Left cardiac atrium (tissue), 4 donors: ENCODE measurements around the gene KCND3. TPM values are rescaled to one million over a fixed set of nuclear protein-coding genes. Genes with fewer than 3 reads are reported as not detected.
A peak's percentile ranks its signal among the peaks of the same experiment; 100 is the strongest.

ENCODE experiments used
- ATAC-seq, 2 donors: fragments of 200-7000 bp; cut with Tn5 transposase; one replicate each; pipeline ENCODE4 v1.9.1; 2020; ENCODE audit warnings: mild to moderate bottlenecking in 2 of 2, moderate library complexity in 2 of 2
- DNase-seq: peaks from one replicate; pipeline ENCODE4 v3.0.0-alpha.2; 2020
- intact Hi-C, 2 donors: fragments of 100-400 bp; cut with DNase I; formaldehyde crosslinking; loops; one replicate each; pipeline versions ENCODE4 v1.14.1 to v1.15.1; 2022 to 2023
- total RNA-seq, 2 donors: library from RNA; stranded (reverse); fragmentation: NEBNext Ultra II Directional; extraction: Animal tissue kit (Norgen Biotek cat#: 25700); gene quantifications; one replicate each; pipeline ENCODE4 v1.2.1, GENCODE V29; 2021
- donor health status: DM: no; HTN: yes; CAD: no.
- donor health status: DM: no; HTN: yes; CAD: no; lungs with severe emphysema.
- donor health status: DM: yes; HTN: yes; CAD: no.
- donor health status: Dilated cardiomyopathy.

The KCND3 gene
- total RNA-seq, 2 donors from 2014 or later, result 18.3 to 25.4 TPM

DNA sequence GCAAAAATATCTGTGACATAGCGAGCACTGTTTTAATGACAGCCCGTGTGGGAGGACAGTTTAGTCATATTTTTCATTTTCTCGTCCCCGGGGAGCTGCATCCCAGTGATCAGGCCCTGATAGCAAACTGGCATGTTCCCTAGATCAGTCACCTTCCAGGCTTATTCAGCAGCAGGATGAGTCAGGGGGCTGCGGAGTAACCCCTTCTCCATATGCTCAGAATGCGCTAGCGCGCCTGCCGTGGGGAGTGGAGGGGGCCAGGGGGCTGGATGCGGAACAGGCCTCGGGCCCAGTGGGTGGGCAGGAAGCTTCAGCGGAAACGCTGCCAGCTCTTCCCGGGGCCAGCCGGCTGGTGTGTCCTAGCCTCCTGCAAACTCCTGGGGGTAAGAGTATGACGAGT lies 94.0 kb downstream of the KCND3 start:
- no peak for ATAC-seq
- intact Hi-C loops, result no loop called here
- no peak for DNase-seq

DNA sequence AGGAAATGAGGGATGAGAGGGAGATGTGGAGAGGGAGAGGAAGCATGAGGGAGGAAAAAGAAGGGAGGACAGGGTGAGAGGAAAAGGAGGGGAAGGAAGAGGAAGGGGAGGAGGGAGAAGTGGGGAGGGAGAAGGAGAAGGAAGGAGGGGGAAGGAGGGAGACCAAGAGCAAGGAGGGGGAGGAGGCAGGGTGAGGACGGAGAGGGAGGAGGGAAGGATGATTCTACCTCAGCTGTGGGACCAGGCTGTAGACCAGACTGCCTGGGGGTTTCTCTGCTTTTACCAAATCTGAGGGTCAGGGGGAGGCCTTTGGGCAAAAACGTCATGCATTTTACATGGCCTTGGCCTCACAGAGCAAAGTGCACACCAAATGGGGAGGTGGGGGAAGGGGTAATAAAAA lies 94.5 kb downstream of the KCND3 start:
- DNase-seq (no peak), ATAC-seq (no peak)
- intact Hi-C loops, result no loop called here

DNA sequence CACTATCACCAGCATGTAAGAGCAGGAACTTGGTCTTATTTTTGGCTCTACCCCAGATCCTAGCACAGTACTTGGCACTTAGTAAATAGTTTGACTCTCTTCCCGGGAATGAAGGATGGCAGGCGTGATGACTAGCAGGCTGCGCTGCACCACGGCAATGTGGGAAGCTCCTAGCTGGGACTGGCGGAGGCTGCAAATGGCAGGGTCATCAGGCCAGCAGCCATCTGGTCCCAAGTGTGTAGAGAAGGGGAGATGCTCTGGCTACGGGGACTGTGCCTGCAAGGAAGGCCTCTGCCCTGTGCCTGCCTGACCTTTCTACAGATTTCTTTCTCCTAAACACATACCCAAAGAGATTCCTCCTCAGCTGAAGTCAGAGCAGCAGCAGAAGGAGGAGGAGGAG lies 95.0 kb downstream of the KCND3 start:
- no peak for DNase-seq
- intact Hi-C loops, result no loop called here
- ATAC-seq, result no peak

DNA sequence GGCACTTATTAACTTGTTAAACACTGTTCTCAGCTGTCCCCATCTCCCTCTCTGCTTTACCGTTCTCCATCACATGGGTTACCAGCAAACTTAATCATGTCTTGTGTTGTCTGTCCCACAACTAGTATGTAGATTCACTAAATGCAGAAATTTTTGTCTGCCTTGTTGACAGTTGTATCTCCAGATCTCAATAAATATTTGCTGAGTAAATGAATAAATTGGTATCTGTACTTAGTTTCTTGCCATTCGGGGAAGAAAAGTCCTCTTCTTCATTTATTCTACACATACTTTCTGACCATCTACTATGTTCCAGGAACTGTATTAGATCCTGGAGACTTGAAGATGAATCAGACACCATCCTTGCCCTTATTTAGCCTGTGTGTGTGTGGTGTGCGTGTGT lies 97.9 kb downstream of the KCND3 start:
- intact Hi-C loops, result no loop called here
- ATAC-seq (no peak), DNase-seq (no peak)

DNA sequence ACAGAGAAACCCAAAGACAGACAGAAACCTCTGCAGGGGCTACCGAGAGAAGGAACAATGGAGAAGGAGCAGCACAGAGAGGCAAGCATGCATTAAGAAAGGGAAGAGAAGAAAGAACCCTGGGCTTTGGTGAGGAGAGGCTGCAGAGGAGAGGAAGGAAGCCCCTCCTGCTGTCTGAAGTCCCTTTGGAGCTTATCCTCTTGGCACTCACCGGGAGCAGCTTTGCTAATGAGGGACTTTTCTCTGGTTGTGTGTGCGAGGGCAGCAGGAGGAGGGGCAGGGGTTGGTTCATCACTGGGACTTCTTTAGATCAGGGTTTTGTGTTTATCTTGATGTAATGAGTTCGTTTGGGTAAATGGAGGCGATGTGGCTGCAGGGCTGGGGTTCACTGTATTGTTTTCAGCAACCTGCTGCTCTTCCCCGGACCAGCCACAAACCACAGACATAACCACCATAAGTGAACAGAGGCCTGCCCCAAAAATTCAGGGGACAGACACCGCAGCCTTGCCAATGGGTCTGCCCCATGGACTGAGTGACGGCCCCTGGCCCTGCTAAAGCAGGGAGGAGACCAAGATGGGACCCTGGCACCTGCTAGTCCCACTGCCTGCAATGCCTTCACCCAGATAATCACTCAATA lies 100.6 kb downstream of the KCND3 start:
- intact Hi-C loops, result no loop called here
- no peak for DNase-seq
- ATAC-seq, result no peak

DNA sequence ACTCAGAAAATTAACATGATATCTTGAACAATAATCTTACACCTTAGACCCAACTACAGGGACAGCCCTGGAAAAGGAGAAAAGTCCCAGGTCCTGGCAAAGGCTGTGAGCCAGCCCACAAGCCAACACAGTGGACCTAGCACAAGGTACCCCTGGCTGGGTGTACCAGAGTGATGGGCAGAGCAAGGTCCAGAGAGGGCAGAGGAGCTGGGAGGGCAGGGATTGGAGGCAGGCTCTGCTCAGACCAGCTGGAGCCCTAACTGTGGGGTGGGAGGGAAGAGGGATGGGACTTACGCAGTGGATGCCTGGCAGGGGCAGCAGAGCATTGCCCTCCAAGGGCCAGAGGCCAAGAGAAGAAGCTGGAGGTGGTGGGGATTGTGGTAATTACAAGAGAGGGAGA lies 101.6 kb downstream of the KCND3 start:
- ATAC-seq, result no peak
- intact Hi-C loops, result no loop called here
- DNase-seq, result no peak

DNA sequence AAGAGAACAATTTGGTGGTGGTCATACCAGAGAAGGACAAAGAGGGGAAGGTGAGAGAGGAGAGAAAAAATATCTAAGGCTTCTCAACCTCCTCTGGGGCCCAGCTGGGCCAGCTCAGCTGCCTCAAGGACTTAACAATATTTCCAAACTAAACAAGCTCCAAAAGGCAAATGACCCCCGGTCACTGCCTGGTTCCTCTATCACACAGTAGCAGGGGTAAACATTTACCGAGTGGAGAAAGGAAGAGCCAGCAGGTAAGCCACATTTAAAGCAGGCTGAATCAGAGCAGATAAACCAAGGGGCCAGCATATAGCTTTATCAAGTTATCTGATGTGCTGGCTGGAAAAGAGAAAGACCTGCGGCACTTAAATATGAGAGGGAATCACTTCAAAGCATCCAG lies 102.1 kb downstream of the KCND3 start:
- intact Hi-C loops, result no loop called here
- ATAC-seq (no peak), DNase-seq (no peak)

DNA sequence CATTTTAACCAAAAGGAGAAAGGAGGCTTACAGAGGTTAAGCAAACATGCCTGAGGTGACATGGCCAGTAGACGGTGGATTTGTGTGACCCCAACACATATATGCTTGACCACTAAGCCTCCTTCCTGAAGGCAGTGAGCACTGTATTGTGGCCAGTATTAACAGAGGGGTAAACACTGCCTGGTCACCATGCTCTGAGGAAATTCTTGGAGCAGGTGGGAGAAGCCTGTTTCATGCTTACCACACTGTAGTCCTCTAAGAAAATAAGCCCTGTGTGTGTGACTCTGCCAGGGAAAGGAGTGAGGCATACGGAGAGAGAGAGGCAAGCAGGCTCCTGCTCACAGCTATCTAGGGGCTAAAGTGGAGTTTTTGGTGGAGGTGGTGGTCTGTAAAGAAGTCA lies 102.7 kb downstream of the KCND3 start:
- intact Hi-C loops, result no loop called here
- no peak for ATAC-seq
- no peak for DNase-seq

DNA sequence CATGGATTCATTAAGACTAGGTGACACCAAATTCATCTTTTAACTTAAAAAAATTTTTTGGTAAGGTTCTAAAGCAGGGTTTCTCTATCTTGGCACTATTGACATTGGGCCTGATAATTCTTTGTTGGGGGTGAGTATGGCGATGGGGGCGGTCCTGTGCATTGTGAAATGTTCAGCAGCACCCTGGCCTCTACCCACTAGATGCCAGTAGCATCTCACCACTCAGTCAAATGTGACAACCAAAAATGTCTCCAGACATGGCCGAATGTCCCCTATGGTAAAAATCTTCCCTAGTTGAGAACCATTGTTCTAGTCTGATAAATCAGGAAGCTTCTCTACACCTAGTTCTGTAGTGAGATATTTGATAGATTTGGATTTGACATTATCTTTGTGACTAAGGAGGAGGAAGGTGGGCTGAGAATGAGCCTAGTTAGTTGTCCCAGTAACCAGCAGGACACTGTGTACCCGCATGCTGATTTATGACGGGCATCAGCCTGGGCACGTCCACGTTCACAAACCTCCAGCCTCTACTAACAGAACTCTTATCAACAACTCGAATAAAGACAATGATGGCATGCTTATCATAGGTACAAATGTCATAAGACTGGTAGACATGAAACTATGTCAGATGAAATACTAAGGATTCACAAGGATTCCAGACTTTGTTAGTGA lies 104.6 kb downstream of the KCND3 start:
- ATAC-seq, result peak; percentile 45 to 59

DNA sequence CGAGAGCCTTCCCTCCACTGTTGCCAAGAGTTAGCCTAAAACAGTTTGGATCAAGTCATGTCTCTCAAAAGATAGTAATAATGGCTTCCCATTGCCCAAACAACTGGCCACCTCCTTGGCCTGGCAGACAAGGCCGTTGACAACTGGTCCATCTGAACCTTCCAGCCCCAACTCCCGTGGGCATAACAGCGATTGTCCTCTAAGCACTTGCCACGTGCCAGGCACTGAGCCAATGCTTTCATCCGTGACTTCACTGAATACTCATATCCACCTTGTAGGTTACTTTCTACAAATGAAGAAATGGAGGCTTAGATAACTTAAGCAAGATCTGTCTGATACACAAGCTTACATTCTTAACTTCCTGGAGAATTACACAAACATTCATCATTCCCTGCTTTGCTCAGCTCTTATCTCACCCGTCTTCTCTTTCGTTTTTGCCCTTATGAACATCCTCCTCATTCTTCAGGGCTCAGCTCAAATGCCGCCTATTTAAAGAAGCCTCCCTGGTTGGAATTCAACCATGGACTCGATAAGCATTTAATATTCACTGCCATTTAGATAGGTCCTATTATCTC lies 106.4 kb downstream of the KCND3 start:
- intact Hi-C loops, result no loop called here
- ATAC-seq (peak in 1 of 2 donors; percentile 30), DNase-seq (no peak)

More for the DNA sequence above, 104.6 kb downstream of the KCND3 start:
- intact Hi-C loops, result no loop called here
- no peak for DNase-seq

DNA sequence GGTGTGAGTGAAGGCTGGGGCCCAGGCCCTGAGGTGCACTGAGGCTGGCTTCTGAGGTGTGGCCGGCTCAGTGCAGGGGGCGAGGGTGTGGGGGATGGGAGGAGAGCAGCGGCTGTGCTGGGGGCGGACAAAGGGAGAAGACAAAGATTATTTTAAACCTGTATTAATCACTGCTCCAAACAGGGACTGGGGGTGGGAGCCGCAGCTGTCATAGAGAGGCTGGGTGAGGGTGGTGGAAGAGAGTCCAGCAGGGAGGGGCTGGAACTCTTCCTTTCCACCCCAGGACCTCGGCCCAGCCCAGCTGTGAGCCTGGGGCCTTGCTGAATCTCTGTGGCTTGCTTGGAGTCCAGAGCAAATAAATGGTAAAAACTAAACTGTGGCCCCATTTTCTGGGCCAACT lies 106.9 kb downstream of the KCND3 start:
- DNase-seq (no peak), ATAC-seq (no peak)
- intact Hi-C loops, result no loop called here

DNA sequence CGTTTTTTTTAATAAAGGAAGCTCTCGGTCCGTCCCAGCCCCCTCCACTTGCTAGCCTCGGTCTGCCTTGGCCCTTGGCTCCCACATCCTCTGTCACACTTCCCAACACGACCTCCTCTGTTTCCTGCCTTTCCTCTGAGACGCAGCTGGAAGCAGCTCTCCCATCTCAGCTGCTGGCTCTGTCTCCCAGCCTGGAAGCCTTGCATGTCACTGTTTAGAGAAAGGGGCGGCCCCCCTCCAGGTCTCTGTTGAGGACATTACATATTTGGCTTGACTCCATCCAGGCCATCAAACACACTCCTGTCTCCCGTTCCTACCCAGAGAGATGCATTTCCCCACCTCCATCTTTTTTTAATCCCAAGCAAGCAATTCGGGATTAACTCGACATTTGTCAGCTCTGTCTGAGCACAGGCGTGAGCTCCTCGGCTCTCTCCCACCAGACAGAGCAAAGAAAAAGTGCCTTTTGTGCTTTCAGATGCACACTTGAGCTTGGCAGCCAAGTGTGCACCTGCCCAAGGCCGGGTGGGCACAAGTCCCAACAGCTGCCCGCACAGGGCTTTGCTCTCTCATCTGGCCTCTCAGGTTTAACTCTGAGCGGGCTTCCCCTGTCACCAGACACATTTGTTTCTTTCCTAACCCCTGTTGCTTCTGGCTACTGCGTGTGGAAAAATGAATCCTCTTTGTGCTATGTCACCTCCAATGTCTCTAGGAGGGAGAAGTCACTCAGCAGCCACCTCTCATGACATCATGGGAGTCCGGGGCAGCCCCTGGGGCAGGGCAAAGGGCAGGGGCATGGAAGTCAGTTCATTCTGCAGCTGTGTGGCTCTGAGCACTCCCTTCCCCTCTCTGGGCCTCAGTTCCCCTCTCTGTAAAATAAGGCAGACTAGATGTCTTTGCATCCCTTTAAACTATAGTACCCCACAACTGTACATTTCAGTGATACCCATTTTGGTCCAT lies 108.3 kb downstream of the KCND3 start:
- DNase-seq (peak; percentile 42), ATAC-seq (peak; percentile 29 to 48)
- intact Hi-C loops, result no loop called here

DNA sequence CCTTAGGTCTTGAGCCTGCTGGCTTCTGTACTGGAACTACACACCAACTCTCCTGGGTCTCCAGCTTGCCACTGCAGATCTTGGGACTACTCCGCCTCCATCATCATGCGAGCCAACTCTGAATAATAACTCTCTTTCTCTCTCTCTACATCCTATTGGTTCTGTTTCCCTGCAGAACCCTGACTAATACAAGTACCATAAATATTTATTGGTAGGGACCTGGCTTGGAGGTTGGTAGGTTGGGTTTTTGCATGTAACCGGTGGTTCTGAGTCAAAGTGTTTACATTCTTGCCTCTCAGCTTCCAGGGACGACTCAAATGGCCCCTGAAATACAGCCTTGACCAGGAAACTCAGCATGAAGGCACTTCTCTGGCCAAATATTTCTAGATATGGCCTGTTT lies 110.4 kb downstream of the KCND3 start:
- no peak for DNase-seq
- intact Hi-C loops, result no loop called here
- ATAC-seq, result no peak

DNA sequence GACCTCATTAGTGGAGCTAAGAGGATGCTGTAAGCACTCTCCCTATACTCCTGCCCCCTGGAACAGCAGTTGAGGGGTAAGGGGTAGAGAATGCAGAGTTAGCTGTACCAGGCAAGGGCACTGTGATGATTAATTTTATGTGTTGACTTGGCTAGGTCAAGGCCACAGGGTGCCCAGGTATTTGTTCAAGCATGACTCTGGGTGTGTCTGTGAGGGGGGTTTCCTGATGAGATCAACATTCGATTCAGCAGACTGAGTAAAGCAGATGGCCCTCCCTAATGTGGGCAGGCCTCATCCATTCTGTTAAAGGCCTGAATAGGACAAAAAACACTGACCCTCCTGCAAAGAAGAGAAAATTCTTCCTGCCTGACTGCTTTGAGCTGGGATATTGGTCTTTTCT lies 110.8 kb downstream of the KCND3 start:
- intact Hi-C loops, result no loop called here

DNA sequence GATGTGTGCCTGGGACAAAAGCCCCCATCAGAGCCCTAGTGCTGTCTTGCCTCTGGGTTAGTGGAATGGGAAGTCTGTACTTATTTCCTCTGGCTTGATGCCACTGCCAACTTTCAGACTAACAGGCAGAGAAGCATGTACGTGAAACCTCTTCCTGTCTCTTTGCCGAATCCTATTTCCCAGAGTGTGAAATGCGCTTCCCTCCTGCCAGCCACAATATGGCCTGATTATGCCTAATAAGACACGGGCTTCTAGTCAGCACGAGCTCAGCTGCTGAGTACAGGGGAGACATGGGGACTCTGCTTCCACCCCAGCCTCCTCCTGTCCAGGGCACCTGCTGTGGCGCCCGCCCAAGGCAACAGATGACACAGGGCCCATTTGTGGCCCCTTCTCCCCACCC lies 111.4 kb downstream of the KCND3 start:
- DNase-seq, result no peak
- no peak for ATAC-seq
- intact Hi-C loops, result no loop called here

More for the DNA sequence above, 110.8 kb downstream of the KCND3 start:
- DNase-seq (no peak), ATAC-seq (no peak)

DNA sequence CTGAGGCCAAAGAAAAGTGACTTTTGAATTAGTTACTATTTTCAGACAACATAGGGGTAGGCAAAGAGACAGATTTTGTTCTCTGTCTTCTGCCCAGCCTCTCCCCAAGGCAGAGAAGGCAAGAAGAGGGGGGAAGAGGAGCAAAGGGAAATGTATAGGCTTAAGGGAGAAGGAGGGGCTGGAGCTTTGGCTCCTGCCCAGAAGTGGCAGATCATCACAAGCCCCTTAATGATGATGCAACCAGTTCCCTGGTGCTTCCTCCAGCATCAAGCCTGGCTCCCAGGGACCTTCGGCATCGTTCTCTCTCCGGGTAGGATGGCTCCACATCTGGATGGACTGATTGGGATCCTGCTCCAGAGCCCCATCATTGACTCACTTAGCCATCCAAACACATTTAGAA lies 112.8 kb downstream of the KCND3 start:
- intact Hi-C loops, result no loop called here
- no peak for ATAC-seq

DNA sequence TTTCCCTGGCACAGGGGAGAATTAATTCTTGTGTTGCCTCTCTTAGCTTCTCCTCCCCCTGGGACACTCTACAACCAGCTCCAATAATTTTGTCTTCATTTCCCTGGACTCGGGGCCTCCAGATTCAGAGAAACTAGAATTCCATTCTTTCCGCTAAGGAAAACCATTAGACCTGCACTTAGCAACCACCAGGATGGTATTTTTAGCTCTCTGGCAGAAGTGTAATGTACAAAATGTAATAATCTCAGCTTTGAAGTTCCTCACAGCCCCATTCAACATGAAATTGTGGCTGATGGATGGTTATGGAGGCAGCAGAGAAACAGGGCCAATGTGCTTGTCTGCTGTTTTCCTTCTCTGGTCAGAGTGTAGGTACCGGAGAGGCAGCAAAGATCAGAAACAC lies 113.8 kb downstream of the KCND3 start:
- intact Hi-C loops, result no loop called here
- no peak for ATAC-seq

More for the DNA sequence above, 112.8 kb downstream of the KCND3 start:
- no peak for DNase-seq

DNA sequence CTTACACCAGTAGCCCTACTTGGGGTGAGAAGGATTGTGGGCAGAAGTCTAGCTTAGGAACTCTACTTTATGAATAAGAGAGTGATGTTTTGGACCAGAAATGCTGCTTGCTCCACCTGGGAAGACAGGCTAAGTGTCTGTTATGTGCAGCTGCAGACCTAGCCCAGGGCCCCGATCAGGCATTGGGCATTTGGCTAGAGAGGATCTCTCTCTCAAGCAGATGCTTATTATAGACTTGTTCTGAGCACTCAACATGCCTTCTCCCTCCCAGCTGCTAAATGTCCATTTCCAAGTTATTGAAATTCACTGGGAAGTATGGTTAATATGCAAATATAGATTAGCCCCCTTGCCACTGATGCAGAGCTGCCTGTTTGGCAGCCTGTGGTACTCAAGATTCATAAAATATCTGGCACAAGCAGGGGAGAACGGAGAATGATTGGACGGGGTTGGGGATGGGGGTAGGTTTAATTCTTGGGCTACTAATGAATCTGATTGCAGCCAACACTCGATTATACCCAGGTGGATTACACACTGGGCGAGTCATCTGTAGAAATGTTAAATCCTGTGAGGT lies 115.9 kb downstream of the KCND3 start:
- ATAC-seq (no peak), DNase-seq (no peak)
- intact Hi-C loops, result no loop called here

More for the DNA sequence above, 113.8 kb downstream of the KCND3 start:
- no peak for DNase-seq

DNA sequence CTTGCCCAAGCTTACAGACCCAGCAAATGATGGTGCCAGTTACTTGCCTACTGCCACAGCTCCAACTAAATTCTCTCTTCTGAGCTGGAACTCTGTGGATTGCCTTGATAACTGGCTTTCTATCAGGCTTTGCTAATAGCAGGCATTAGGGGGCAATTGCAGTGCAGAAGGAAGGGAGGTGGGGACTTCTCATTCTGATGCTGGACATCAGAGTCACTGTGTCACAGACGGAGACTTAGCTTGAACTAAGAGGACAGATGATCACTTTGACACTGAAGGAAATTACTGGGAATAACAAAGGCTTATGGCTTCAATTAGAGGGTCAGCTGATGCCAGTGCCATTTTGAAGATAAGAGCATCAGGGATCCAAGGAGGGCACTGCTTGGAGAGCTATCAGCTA lies 119.3 kb downstream of the KCND3 start:
- no peak for ATAC-seq
- intact Hi-C loops, result no loop called here
- no peak for DNase-seq
